Activated CD8-positive, alpha-beta T cell treated with anti-CD3 and anti-CD28 coated beads, Interleukin-2, amount 10 ng/mL, durations not matched to agents 7 days and 5 days (primary cell): ENCODE results near the gene COL27A1. TPM values are rescaled to one million over a fixed set of nuclear protein-coding genes. Genes with fewer than 3 reads are reported as not detected.

Source experiments
- ATAC-seq: fragments of 150-1000 bp; cut with Tn5 transposase; one replicate; pipeline ENCODE4 v1.10.0; 2021; ENCODE audit warnings: moderate library complexity
- CTCF ChIA-PET: fragments of 350-600 bp; sonication (Branson Sonifier 250); formaldehyde crosslinking; loops from one replicate; lab custom pipeline; 2021; ENCODE audit warnings: antibody characterized with exemption; lab: Charles Lee
- POLR2A ChIA-PET: fragments of 350-600 bp; sonication (Branson Sonifier 250); formaldehyde crosslinking; loops from one replicate; lab custom pipeline; 2021; ENCODE audit warnings: antibody characterized with exemption; lab: Charles Lee
- DNase-seq: peaks from one replicate; pipeline ENCODE4 v3.0.0-alpha.2; 2020
- H3K27ac Mint-ChIP-seq: one replicate; pipeline ENCODE4 v1.8.0; 2021; ENCODE audit warnings: mild to moderate bottlenecking, mixed read lengths
- H3K27me3 Mint-ChIP-seq: one replicate; pipeline ENCODE4 v1.8.0; 2021; ENCODE audit warnings: low read depth, mixed read lengths
- H3K36me3 Mint-ChIP-seq: one replicate; pipeline ENCODE4 v1.8.0; 2021; ENCODE audit warnings: low read depth, mixed read lengths
- H3K4me1 Mint-ChIP-seq: one replicate; pipeline ENCODE4 v1.8.0; 2021; ENCODE audit warnings: low read depth, mixed read lengths
- H3K4me3 Mint-ChIP-seq: one replicate; pipeline ENCODE4 v1.8.0; 2021; ENCODE audit warnings: mild to moderate bottlenecking, mixed read lengths
- H3K9me3 Mint-ChIP-seq: one replicate; pipeline ENCODE4 v1.8.0; 2022; ENCODE audit warnings: mixed read lengths; ENCODE audit not compliant: insufficient read depth
- total RNA-seq, 2 experiments: library from RNA; stranded (reverse); gene quantifications; one replicate each; pipeline ENCODE4 v1.2.3, GENCODE V29; 2021

Gene COL27A1
- total RNA-seq, 2 experiments from 2014 or later, result 0.47 to 0.99 TPM

GRCh38 chr9:114174876-114175771 lies 19.8 kb downstream of the COL27A1 start:
- ChIA-PET POLR2A (no interaction called here), CTCF (no interaction called here)
- Mint-ChIP-seq H3K4me3 (no peak overlapping the region), H3K4me1 (no peaks in the 10 kb centered on the region), H3K36me3 (no peaks in the 10 kb centered on the region), H3K9me3 (no peaks in the 10 kb centered on the region), H3K27me3 (peaks cover 4% of the 10 kb centered on the region), H3K27ac (no peak overlapping the region)
- DNase-seq (no peak), ATAC-seq (no peak)

- ChIA-PET POLR2A (no interaction called here), CTCF (interaction anchor here (1.8 kb wide), 1 partner anchor 69 kb away, joined by 5 read pairs; no protein-coding TSS in a partner anchor)
- Mint-ChIP-seq H3K4me3 (no peak overlapping the region), H3K27me3 (peaks cover 4% of the 10 kb centered on the region), H3K4me1 (no peaks in the 10 kb centered on the region), H3K36me3 (no peaks in the 10 kb centered on the region), H3K9me3 (no peaks in the 10 kb centered on the region), H3K27ac (no peak overlapping the region)
- DNase-seq (no peak), ATAC-seq (no peak)
Measured at GRCh38 chr9:114176624-114177291, 21.4 kb downstream of the COL27A1 start.

DNA sequence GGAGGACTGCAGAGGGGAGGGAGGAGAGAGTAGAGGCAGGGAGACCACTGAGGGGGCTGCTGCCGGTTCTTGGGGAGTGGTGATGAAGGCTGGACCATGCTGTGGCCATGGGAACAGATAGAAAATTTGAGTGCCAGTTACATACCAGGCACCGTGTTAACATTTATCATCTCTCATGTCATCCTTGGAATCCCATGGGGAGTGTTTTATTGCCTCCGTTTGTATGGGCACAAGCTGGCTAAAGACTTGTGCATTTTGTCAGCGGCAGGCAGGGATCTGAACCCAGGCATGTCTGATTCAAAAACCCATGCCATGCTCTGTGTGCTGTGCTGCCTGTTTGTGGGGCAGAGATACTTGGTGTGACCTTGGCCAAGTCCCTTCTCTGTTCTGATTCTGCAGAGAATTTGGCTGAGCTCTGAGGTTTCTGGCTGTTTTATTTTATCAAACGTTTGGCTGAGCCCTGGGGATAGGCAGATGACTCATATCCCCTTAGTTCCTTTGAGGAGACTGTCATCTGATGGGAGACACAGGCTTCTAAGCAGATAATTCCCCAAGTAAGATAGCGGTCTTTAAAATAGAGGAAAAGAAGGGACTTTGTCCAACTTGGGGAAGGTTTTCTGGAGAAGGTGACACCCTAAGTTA lies 22.2 kb downstream of the COL27A1 start:
- Mint-ChIP-seq H3K9me3 (no peaks in the 10 kb centered on the region), H3K4me1 (no peaks in the 10 kb centered on the region), H3K36me3 (no peaks in the 10 kb centered on the region), H3K4me3 (no peak overlapping the region), H3K27ac (no peak overlapping the region), H3K27me3 (peaks cover 4% of the 10 kb centered on the region)
- DNase-seq (no peak), ATAC-seq (no peak)
- ChIA-PET POLR2A (no interaction called here), CTCF (interaction anchor here (1.8 kb wide), 1 partner anchor 70 kb away, joined by 5 read pairs; no protein-coding TSS in a partner anchor)

- POLR2A ChIA-PET, result no interaction called here
- no peaks in the 10 kb centered on the region for H3K9me3 Mint-ChIP-seq
- DNase-seq (no peak), ATAC-seq (no peak)
- no peak overlapping the region for H3K4me3 Mint-ChIP-seq
- no peaks in the 10 kb centered on the region for H3K4me1 Mint-ChIP-seq
- no peaks in the 10 kb centered on the region for H3K36me3 Mint-ChIP-seq
- H3K27me3 Mint-ChIP-seq, result peaks cover 4% of the 10 kb centered on the region
- H3K27ac Mint-ChIP-seq, result no peak overlapping the region
- CTCF ChIA-PET, result interaction anchor here (1.8 kb wide), 1 partner anchor 70 kb away, joined by 5 read pairs; no protein-coding TSS in a partner anchor
Measured at GRCh38 chr9:114178076-114178475, 22.7 kb downstream of the COL27A1 start.

GRCh38 chr9:114178756-114179450 lies 23.6 kb downstream of the COL27A1 start:
- H3K9me3 Mint-ChIP-seq, result no peaks in the 10 kb centered on the region
- no peak overlapping the region for H3K27ac Mint-ChIP-seq
- H3K27me3 Mint-ChIP-seq, result peaks cover 4% of the 10 kb centered on the region
- no peak for DNase-seq
- POLR2A ChIA-PET, result no interaction called here
- no peaks in the 10 kb centered on the region for H3K36me3 Mint-ChIP-seq
- ATAC-seq, result no peak
- H3K4me3 Mint-ChIP-seq, result no peak overlapping the region
- CTCF ChIA-PET, result no interaction called here
- H3K4me1 Mint-ChIP-seq, result no peaks in the 10 kb centered on the region

GRCh38 chr9:114179516-114179915 lies 24.2 kb downstream of the COL27A1 start:
- Mint-ChIP-seq H3K27ac (no peak overlapping the region), H3K27me3 (peaks cover 4% of the 10 kb centered on the region), H3K4me1 (no peaks in the 10 kb centered on the region), H3K36me3 (no peaks in the 10 kb centered on the region), H3K4me3 (no peak overlapping the region), H3K9me3 (no peaks in the 10 kb centered on the region)
- POLR2A ChIA-PET, result no interaction called here
- ATAC-seq (no peak), DNase-seq (no peak)
- CTCF ChIA-PET, result no interaction called here

DNA sequence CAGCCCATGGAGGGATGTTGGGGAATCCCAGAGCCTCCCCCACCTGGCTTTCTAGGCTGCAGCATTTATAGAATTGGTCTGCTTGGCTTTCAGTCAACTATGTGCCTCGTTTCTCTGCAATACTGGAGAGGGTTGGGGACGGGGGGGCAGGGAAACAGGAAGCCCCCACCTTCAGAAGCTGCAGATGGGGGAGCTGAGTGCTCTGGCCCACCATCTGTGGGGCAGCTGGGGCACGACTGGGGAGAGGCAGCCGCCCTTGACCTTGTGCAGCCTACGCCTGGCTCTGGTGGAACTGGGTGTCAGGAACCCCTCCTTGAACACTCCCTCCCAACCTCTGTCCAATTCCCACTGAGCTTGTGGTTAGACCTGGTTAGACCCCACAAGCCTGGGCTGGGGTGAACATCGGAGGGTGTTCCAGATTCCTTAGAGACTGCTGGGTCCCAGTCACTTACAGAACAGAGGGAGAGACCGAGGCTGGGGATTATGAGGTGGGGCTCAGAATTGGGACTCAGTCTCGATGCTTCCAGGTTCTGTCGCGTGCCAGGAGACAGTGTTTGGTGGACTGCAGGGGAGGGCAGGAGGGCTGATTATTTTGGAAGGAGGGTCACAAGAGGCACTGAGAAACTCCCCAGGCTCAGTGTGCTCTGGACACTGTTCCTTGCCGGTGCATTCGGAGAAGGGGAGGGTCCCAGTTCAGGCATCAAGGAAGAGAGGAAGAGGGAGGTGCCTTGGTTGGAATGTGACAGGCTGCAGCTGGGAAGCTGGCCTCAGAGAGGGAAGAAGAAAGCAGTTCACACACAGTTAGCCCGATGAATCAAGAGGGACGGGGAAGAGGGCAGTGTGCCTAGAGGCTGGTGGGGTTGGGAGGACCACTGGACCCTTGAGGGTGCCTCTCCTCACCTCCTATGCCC lies 25.6 kb downstream of the COL27A1 start:
- Mint-ChIP-seq H3K27ac (no peak overlapping the region), H3K4me3 (no peak overlapping the region), H3K27me3 (peaks cover 4% of the 10 kb centered on the region), H3K36me3 (no peaks in the 10 kb centered on the region), H3K9me3 (no peaks in the 10 kb centered on the region), H3K4me1 (no peaks in the 10 kb centered on the region)
- ChIA-PET POLR2A (no interaction called here), CTCF (interaction anchor here (1.6 kb wide), 1 partner anchor 110 kb away, joined by 3 read pairs; no protein-coding TSS in a partner anchor)
- DNase-seq (no peak), ATAC-seq (no peak)

GRCh38 chr9:114181607-114182409 lies 26.5 kb downstream of the COL27A1 start:
- ChIA-PET CTCF (interaction anchor here (1.6 kb wide), 1 partner anchor 109 kb away, joined by 3 read pairs; no protein-coding TSS in a partner anchor), POLR2A (no interaction called here)
- Mint-ChIP-seq H3K4me1 (no peaks in the 10 kb centered on the region), H3K4me3 (no peak overlapping the region), H3K9me3 (no peaks in the 10 kb centered on the region), H3K27me3 (peaks cover 4% of the 10 kb centered on the region), H3K36me3 (no peaks in the 10 kb centered on the region), H3K27ac (no peak overlapping the region)
- ATAC-seq, result no peak
- no peak for DNase-seq

DNA sequence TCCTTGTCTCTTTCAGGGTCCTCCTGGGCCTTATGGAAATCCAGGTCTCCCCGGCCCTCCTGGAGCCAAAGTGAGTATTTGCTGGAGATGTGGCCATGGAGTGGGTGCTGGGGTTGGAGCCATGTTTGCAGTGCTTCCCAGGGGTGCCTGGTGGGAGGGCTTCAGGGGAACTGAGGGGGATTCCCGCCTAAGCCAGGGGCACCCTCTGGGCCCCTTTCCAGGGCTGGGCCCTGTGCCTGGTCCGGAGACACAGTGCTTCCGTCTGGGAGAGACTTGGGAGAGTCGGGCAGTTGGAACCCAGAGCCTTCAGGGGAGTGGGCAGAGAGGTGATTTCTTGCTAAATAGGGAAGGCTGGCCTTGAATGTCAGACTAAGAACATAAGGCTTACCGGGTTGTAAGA lies 27.7 kb downstream of the COL27A1 start:
- no peaks in the 10 kb centered on the region for H3K27me3 Mint-ChIP-seq
- no peaks in the 10 kb centered on the region for H3K4me1 Mint-ChIP-seq
- H3K4me3 Mint-ChIP-seq, result no peak overlapping the region
- ATAC-seq, result no peak
- POLR2A ChIA-PET, result no interaction called here
- no peaks in the 10 kb centered on the region for H3K36me3 Mint-ChIP-seq
- DNase-seq, result no peak
- no peak overlapping the region for H3K27ac Mint-ChIP-seq
- H3K9me3 Mint-ChIP-seq, result no peaks in the 10 kb centered on the region
- CTCF ChIA-PET, result no interaction called here

GRCh38 chr9:114184071-114184470 lies 28.7 kb downstream of the COL27A1 start:
- Mint-ChIP-seq H3K27ac (no peak overlapping the region), H3K9me3 (no peaks in the 10 kb centered on the region), H3K4me1 (no peaks in the 10 kb centered on the region), H3K4me3 (no peak overlapping the region), H3K27me3 (no peaks in the 10 kb centered on the region), H3K36me3 (no peaks in the 10 kb centered on the region)
- ChIA-PET CTCF (interaction anchor here (1.3 kb wide), 1 partner anchor 107 kb away, joined by 4 read pairs; no protein-coding TSS in a partner anchor), POLR2A (no interaction called here)
- DNase-seq, result no peak
- no peak for ATAC-seq
